GM21528 (cell line): ENCODE data around the gene GJA9.
"Not testable (repeated sequence)": the region's sequence is repeated elsewhere in the genome, so short reads cannot be mapped to it uniquely, and the experiment has no call there.

Source experiments
- ATAC-seq: cut with Tn5 transposase; IDR thresholded peaks from one replicate; pipeline ENCODE4 v1.9.1; 2021; ENCODE audit warnings: mild to moderate bottlenecking, moderate library complexity; ENCODE audit not compliant: unreplicated experiment, low FRiP score

The GJA9 gene

GRCh38 chr1:38875811-38876210, 5.6 kb downstream of the GJA9 start:
- ATAC-seq: no peak

GRCh38 chr1:38873027-38873969, 8.1 kb downstream of the GJA9 start, which contains the start of gene MYCBP:
MYCBP (minus strand) TSS chr1:38873348; CDS start chr1:38873305, 43 bp downstream.
- peak; percentile 91 for ATAC-seq

DNA sequence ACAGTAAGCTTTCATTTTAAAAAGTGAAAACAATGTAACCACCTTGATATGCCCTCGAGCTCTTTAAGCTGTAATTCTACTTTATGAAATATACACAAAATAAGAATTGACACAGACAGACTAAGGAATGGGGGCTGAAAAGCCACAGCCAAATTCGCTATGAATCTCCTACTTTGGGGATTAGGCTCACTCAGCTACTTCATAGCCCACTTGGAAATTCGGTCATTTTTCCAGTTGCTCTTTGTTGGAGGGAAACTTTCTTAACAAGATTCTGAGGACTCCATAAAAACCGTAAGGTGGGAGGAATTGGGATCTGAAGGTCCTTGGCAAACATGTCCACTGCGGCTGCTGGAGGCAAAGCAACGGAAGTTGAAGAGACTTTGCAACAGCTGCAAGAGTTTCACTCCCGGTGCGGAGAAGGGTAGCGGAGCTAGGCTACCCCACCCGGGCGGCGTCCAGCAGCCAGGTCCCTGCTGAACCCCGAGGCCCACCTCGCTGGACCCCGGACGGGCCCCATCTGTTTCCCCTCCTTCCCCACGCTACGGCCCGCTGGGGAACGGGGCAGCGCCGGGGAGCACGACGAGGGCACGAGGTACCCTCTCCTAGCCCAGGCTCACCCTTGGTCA, 8.9 kb downstream of the GJA9 start:
- peak; percentile 29 for ATAC-seq

- no peak for ATAC-seq
Measured at GRCh38 chr1:38870996-38871395, 10.4 kb downstream of the GJA9 start.

DNA sequence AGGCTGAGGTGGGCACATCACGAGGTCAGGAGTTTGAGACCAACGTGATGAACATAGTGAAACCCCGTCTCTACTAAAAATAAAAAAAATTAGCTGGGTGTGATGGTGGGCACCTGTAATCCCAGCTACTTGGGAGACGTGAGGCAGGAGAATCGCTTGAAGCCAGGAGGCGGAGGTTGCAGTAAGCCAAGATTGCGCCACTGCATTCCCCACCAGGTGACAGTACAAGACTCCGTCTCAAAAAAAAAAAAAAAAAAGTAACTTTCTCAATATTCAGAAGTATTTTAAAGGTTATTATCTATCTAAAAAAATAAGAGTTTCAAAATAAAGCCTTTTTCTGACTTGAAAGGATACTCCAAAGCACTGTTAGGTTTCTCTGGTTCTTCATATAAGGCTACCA, 14.2 kb downstream of the GJA9 start:
- no peak for ATAC-seq

GRCh38 chr1:38865112-38865715, 16.2 kb downstream of the GJA9 start:
- ATAC-seq: no peak

DNA sequence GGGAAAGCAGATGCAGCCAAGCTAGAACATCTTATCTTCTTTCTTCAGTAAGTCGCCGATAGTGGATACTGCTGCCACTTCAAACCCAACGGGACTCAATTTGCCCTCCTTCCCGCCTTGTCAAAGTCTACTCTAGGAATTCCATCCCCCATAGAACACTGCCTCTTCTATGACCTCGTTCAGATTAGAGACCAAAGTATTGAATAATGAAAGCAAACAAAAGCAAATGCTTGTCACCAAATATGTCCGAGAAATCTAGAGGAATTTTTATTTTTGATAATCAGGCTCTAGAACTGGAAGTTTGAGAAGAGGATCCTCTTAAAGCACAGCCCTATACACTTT, 21.0 kb downstream of the GJA9 start:
- no peak for ATAC-seq

- ATAC-seq: peak; percentile 85
Measured at GRCh38 chr1:38859561-38860453, 21.6 kb downstream of the GJA9 start, which contains the start of gene RRAGC. RRAGC (minus strand) TSS chr1:38859772; CDS start chr1:38859646, 126 bp downstream.

DNA sequence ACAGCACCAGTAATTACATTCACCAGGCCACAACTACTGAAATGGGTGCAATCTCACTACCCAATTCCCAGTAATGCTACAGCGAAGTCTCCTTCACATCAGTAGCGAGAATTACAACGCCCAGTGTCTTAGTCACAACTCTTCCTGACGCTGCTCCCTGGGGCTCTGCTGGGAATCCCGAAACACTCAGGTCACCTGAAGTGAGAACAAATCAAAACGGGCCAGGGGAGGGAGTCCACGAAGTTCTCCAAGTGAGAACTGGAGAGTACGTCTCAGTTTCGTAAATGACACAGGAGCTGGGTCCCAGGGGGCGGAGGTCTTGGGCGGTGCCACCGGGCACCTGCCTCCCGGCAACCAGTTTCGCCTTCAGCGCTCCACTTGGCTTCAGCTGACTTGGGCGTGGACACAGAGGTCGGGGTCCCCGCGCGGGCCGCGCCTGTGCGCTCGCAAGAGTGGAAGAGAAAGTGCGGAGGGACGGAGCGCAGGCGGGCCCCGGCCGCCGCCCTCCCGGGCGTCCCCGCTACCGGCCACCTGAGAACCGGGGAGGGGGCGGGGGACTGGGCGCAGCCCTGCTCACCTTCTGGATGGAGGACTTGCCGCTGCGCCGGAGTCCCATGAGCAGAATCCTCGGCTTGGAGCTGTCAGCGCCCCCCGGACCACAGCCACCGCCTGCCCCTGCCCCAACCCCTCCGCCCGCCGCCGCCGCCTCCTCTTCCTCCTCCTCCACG, 22.4 kb downstream of the GJA9 start:
- ATAC-seq: peak; percentile 33

DNA sequence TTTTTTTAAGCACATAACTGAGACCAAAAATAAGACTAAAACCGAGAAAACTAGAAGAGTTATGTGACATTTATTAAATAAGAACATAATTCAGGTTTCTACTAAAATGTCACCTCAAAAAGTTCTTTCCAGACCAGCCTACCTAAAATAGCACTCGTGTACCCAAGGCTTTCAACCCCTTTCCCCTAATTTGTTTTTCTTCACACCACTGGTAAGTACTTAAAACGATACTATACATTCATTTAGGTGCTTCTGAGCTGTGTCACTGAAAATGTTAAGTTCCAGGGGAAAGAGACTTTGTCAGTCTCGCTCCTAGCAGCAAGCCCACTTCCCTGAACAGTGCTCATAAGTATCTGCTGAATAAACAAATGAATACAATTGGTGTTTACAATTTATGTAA, 28.6 kb downstream of the GJA9 start:
- no peak for ATAC-seq

GRCh38 chr1:38848071-38848470, 33.3 kb downstream of the GJA9 start:
- no peak for ATAC-seq

GRCh38 chr1:38846210-38846609, 35.2 kb downstream of the GJA9 start:
- ATAC-seq: no peak

DNA sequence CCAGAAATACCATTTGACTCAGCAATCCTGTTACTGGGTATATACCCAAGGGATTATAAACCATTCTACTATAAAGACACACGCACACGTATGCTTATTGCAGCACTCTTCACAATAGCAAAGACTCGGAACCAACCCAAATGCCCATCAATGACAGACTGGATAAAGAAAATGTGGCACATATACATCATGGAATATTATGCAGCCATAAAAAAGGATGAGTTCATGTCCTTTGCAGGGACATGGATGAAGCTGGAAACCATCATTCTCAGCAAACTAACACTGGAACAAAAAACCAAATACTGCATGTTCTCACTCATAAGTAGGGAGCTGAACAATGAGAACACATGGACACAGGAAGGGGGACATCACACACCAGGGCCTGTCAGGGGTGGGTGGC, 36.3 kb downstream of the GJA9 start:
- not testable (repeated sequence) for ATAC-seq

GRCh38 chr1:38840281-38840680, 41.1 kb downstream of the GJA9 start:
- ATAC-seq: no peak

DNA sequence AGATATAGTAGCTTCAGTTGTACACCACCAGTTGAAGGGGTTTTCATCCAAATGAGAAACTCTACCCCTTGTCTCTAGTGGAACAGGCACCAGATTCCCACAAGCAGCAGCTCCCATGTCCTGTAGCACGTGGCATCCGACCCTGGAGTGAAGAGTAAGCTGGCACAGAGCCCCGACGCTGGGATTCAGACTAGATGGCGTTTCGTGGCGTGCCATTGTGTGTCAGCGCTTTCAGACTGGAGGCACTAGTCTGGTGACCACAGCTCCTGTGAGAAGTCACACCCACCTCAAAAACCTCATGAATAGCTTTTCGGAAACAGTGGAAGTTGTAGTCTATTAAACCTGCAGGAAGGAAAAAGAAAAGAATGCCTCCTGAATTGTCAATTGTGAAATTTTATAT, 42.0 kb downstream of the GJA9 start:
- no peak for ATAC-seq

GRCh38 chr1:38836316-38836715, 45.1 kb downstream of the GJA9 start:
- not testable (repeated sequence) for ATAC-seq

- ATAC-seq: peak; percentile 55
Measured at GRCh38 chr1:38834937-38835827, 46.2 kb downstream of the GJA9 start.

GRCh38 chr1:38834221-38834782, 47.1 kb downstream of the GJA9 start:
- no peak for ATAC-seq
